Caco-2 (cell line): ENCODE results near the gene ZSWIM8. TPM values are rescaled to one million over a fixed set of nuclear protein-coding genes. Genes with fewer than 3 reads are reported as not detected.
A peak's percentile ranks its signal among the peaks of the same experiment; 100 is the strongest.

Experiments used
- BruUV-seq: library from RNA; stranded (reverse); fragments of 400-500 nt; replicated peaks from 2 replicates; lab custom pipeline; 2021; lab: Mats Ljungman, UMichigan
- CTCF ChIA-PET: fragments of 300-600 bp; sonication (Branson Sonifier 250); formaldehyde crosslinking; loops from one replicate; lab custom pipeline; 2022; ENCODE audit warnings: antibody characterized with exemption; lab: Charles Lee
- POLR2A ChIA-PET: fragments of 300-600 bp; sonication (Branson Sonifier 250); formaldehyde crosslinking; loops from one replicate; lab custom pipeline; 2022; ENCODE audit warnings: antibody characterized with exemption; lab: Charles Lee
- DNase-seq, 2 experiments: peaks; one replicate each; pipeline versions ENCODE4 v3.0.0 to v3.0.0-alpha.2; 2020 to 2022
- H3K27me3 ChIP-seq: replicated peaks from 2 replicates; pipeline ENCODE4 v1.6.0; 2011; ENCODE audit warnings: low read length; ENCODE audit not compliant: control insufficient read depth, insufficient read depth
- H3K36me3 ChIP-seq: 2 replicates; pipeline ENCODE4 v1.5.1; 2011; ENCODE audit warnings: low read length; ENCODE audit not compliant: control insufficient read depth, insufficient read depth
- H3K4me1 ChIP-seq: fragments of 250-450 bp; sonication (Bioruptor Pico); 2 replicates; pipeline ENCODE4 v1.5.1; 2020; ENCODE audit warnings: mild to moderate bottlenecking
- H3K4me3 ChIP-seq: 2 replicates; pipeline ENCODE4 v1.5.1; 2011; ENCODE audit warnings: low read depth, mild to moderate bottlenecking, control low read depth, low read length
- H3K9me3 ChIP-seq: fragments of 250-450 bp; sonication (Bioruptor Pico); 2 replicates; pipeline ENCODE4 v1.5.1; 2020; ENCODE audit warnings: mild to moderate bottlenecking, moderate library complexity
- H3K27ac Mint-ChIP-seq: one replicate; pipeline ENCODE4 v1.8.0; 2022; ENCODE audit warnings: mixed read lengths; ENCODE audit not compliant: unreplicated experiment
- H3K27me3 Mint-ChIP-seq: one replicate; pipeline ENCODE4 v1.8.0; 2022; ENCODE audit warnings: mixed read lengths; ENCODE audit not compliant: insufficient read depth, unreplicated experiment
- H3K36me3 Mint-ChIP-seq: one replicate; pipeline ENCODE4 v1.8.0; 2022; ENCODE audit warnings: mild to moderate bottlenecking, mixed read lengths; ENCODE audit not compliant: insufficient read depth, unreplicated experiment
- H3K4me1 Mint-ChIP-seq: one replicate; pipeline ENCODE4 v1.8.0; 2022; ENCODE audit warnings: low read depth, mixed read lengths; ENCODE audit not compliant: unreplicated experiment
- H3K4me3 Mint-ChIP-seq: one replicate; pipeline ENCODE4 v1.8.0; 2022; ENCODE audit warnings: mild to moderate bottlenecking, moderate library complexity, mixed read lengths; ENCODE audit not compliant: unreplicated experiment
- H3K9me3 Mint-ChIP-seq: one replicate; pipeline ENCODE4 v1.8.0; 2022; ENCODE audit warnings: mixed read lengths; ENCODE audit not compliant: unreplicated experiment
- CTCF ChIP-seq, 2 experiments: fragments of 200-600 bp in 1 of 2; IDR thresholded peaks; 1 replicate in 1 of 2; 2 replicates in 1 of 2; pipeline versions ENCODE4 v1.5.1 to v1.8.0; 2011 to 2022; ENCODE audit warnings: antibody characterized with exemption in 1 of 2, control low read depth in 1 of 2, inconsistent platforms in 1 of 2, low read depth in 1 of 2, low read length in 1 of 2, mild to moderate bottlenecking in 1 of 2, moderate library complexity in 1 of 2; ENCODE audit not compliant: insufficient read depth in 1 of 2, severe bottlenecking in 1 of 2, unreplicated experiment in 1 of 2
- intact Hi-C: fragments of 100-400 bp; cut with micrococcal nuclease; formaldehyde crosslinking; loops from one replicate; pipeline ENCODE4 v1.10.0; 2022; ENCODE audit not compliant: unreplicated experiment
- total RNA-seq: library from RNA; stranded (reverse); gene quantifications from 2 replicates; pipeline ENCODE4 v1.2.3, GENCODE V29; 2022

Gene ZSWIM8
- total RNA-seq, 1 experiment from 2014 or later, result 103 TPM

GRCh38 chr10:73743327-73743904 is 42.0 kb upstream of the ZSWIM8 start:
- H3K27me3 ChIP-seq, result no peaks in the 10 kb centered on the region
- ChIA-PET CTCF (no interaction called here), POLR2A (interaction anchor here (0.6 to 2.3 kb wide), 7 partner anchors 13 to 248 kb away, joined by 3 to 11 read pairs (median 4); partner anchors contain the start of genes CHCHD1 and PPP3CB)
- DNase-seq, result no peak
- BruUV-seq, result TSS peak; percentile 97
- TF ChIP-seq CTCF (IDR thresholded peaks at IDR 0.05; ENCODE audit: insufficient read depth in 1 of 2, low read depth in 1 of 2, low read length in 1 of 2, severe bottlenecking in 1 of 2, unreplicated experiment in 1 of 2), result no peak
- intact Hi-C loops, result loop anchor here (5.0 kb wide), 1 partner anchor 44 kb away; the partner anchor contains the start of gene ZSWIM8
- H3K36me3 ChIP-seq, result no peaks in the 10 kb centered on the region
- H3K4me1 Mint-ChIP-seq, result peaks cover 6% of the 10 kb centered on the region
- H3K9me3 ChIP-seq, result no peaks in the 10 kb centered on the region
- H3K4me1 ChIP-seq, result peaks cover 6% of the 10 kb centered on the region; the same call in 1 of the 2 replicates
- peak overlapping the region; percentile 59 for H3K4me3 ChIP-seq
- no peaks in the 10 kb centered on the region for H3K27me3 Mint-ChIP-seq
- H3K27ac Mint-ChIP-seq, result peak overlapping the region; percentile 99
- H3K36me3 Mint-ChIP-seq, result peaks cover 47% of the 10 kb centered on the region
- no peaks in the 10 kb centered on the region for H3K9me3 Mint-ChIP-seq
- H3K4me3 Mint-ChIP-seq, result peak overlapping the region; percentile 97

- H3K4me3 ChIP-seq, result peak within 1 kb of the TSS; percentile 59
- DNase-seq, result peak; percentile 97
- Mint-ChIP-seq H3K27me3 (no peaks in the 10 kb centered on the region), H3K27ac (peak within 1 kb of the TSS; percentile 99), H3K36me3 (peaks cover 52% of the 10 kb centered on the region), H3K9me3 (no peaks in the 10 kb centered on the region), H3K4me3 (peak within 1 kb of the TSS; percentile 97), H3K4me1 (peaks cover 6% of the 10 kb centered on the region)
- intact Hi-C loops, result loop anchor here (1.0 to 5.0 kb wide), 3 partner anchors 14 to 43 kb away; partner anchors contain the start of gene ZSWIM8
- no peak for TF ChIP-seq CTCF (IDR thresholded peaks at IDR 0.05; ENCODE audit: insufficient read depth in 1 of 2, low read depth in 1 of 2, low read length in 1 of 2, severe bottlenecking in 1 of 2, unreplicated experiment in 1 of 2)
- H3K4me1 ChIP-seq, result peaks cover 6% of the 10 kb centered on the region; the same call in 1 of the 2 replicates
- H3K9me3 ChIP-seq, result no peaks in the 10 kb centered on the region
- H3K36me3 ChIP-seq, result no peaks in the 10 kb centered on the region
- POLR2A ChIA-PET, result interaction anchor here (0.5 to 2.3 kb wide), 8 partner anchors 14 to 809 kb away, joined by 3 to 11 read pairs (median 4); partner anchors contain the start of genes CHCHD1 and PPP3CB
- CTCF ChIA-PET, result no interaction called here
- no peaks in the 10 kb centered on the region for H3K27me3 ChIP-seq
- BruUV-seq, result no TSS peak
Observed at GRCh38 chr10:73743905-73744663, 41.3 kb upstream of the ZSWIM8 start, which contains the start of gene SEC24C. Gene SEC24C (plus strand): TSS chr10:73744372. CDS start chr10:73746833, 2,461 bp downstream.

- Histone ChIP-seq H3K4me3 (peak overlapping the region; percentile 59), H3K4me1 (peaks cover 6% of the 10 kb centered on the region; the same call in 1 of the 2 replicates), H3K27me3 (no peaks in the 10 kb centered on the region), H3K9me3 (no peaks in the 10 kb centered on the region), H3K36me3 (no peaks in the 10 kb centered on the region)
- TF ChIP-seq CTCF (IDR thresholded peaks at IDR 0.05; ENCODE audit: insufficient read depth in 1 of 2, low read depth in 1 of 2, low read length in 1 of 2, severe bottlenecking in 1 of 2, unreplicated experiment in 1 of 2), result no peak
- intact Hi-C loops, result loop anchor here (1.0 to 5.0 kb wide), 3 partner anchors 14 to 43 kb away; partner anchors contain the start of gene ZSWIM8
- peak overlapping the region; percentile 97 for H3K4me3 Mint-ChIP-seq
- H3K27me3 Mint-ChIP-seq, result no peaks in the 10 kb centered on the region
- H3K4me1 Mint-ChIP-seq, result peaks cover 6% of the 10 kb centered on the region
- ChIA-PET CTCF (interaction anchor here (0.6 kb wide), 1 partner anchor 1215 kb away, joined by 7 read pairs; no protein-coding TSS in a partner anchor), POLR2A (interaction anchor here (0.7 to 2.3 kb wide), 4 partner anchors 14 to 810 kb away, joined by 3 to 10 read pairs (median 6); partner anchors contain the start of gene CHCHD1)
- TSS peak; percentile 81 for BruUV-seq
- H3K27ac Mint-ChIP-seq, result peak overlapping the region; percentile 99
- no peaks in the 10 kb centered on the region for H3K9me3 Mint-ChIP-seq
- DNase-seq, result peak; percentile 76 to 78
- H3K36me3 Mint-ChIP-seq, result peaks cover 55% of the 10 kb centered on the region
Observed at GRCh38 chr10:73744664-73744975, 40.8 kb upstream of the ZSWIM8 start.
